ENCODE data around the gene ANKH.
"Not testable (repeated sequence)": the region's sequence is repeated elsewhere in the genome, so short reads cannot be mapped to it uniquely, and the experiment has no call there.

ANKH gene

GRCh38 chr5:14801792-14802191 lies 69.8 kb downstream of the ANKH start:
- H3K27ac ChIP-seq, result no peak overlapping the region
- H3K4me3 ChIP-seq, result no peak overlapping the region

GRCh38 chr5:14797385-14797784 lies 74.2 kb downstream of the ANKH start:
- H3K9ac ChIP-seq, H3K27me3 ChIP-seq, H3K27ac ChIP-seq, H3K4me3 ChIP-seq, H3K4me2 ChIP-seq, H4K20me1 ChIP-seq, H3K9me3 ChIP-seq: not testable (repeated sequence)
- H3K4me1 ChIP-seq, result peaks cover 21% of the 10 kb centered on the region
- peaks cover 37% of the 10 kb centered on the region for H3K36me3 ChIP-seq

More at GRCh38 chr5:14801792-14802191, 69.8 kb downstream of the ANKH start:
- H3K9me3 ChIP-seq, result no peaks in the 10 kb centered on the region
- H3K4me1 ChIP-seq, result peaks cover 12% of the 10 kb centered on the region
- H3K36me3 ChIP-seq, result peaks cover 41% of the 10 kb centered on the region
- no peaks in the 10 kb centered on the region for H3K27me3 ChIP-seq
- no peak overlapping the region for H3K9ac ChIP-seq
- no peak for TF ChIP-seq Cebpa-rat (IDR thresholded peaks at IDR 0.05)
- H4K20me1 ChIP-seq, result peaks cover 9% of the 10 kb centered on the region; the same call in 1 of the 2 replicates
- H3K4me2 ChIP-seq, result no peak overlapping the region; the same call in 1 of the 2 replicates

GRCh38 chr5:14794583-14795230 lies 76.9 kb downstream of the ANKH start:
- no peak overlapping the region for H3K27ac ChIP-seq

GRCh38 chr5:14793851-14794250 lies 77.7 kb downstream of the ANKH start:
- H3K9me3 ChIP-seq, result no peaks in the 10 kb centered on the region
- H3K4me3 ChIP-seq, result no peak overlapping the region
- H3K9ac ChIP-seq, result no peak overlapping the region
- H3K4me1 ChIP-seq, result peaks cover 21% of the 10 kb centered on the region
- H3K27ac ChIP-seq, result no peak overlapping the region
- H4K20me1 ChIP-seq, result 0 out of 2 replicates have a peak, but pooled peaks cover 5% of the 10 kb centered on the region
- H3K27me3 ChIP-seq, result no peaks in the 10 kb centered on the region
- peaks cover 45% of the 10 kb centered on the region for H3K36me3 ChIP-seq
- no peak overlapping the region for H3K4me2 ChIP-seq
- TF ChIP-seq Cebpa-rat (IDR thresholded peaks at IDR 0.05), result no peak

More at GRCh38 chr5:14794583-14795230, 76.9 kb downstream of the ANKH start:
- TF ChIP-seq Cebpa-rat (IDR thresholded peaks at IDR 0.05), result no peak
- Histone ChIP-seq H3K4me1 (peaks cover 21% of the 10 kb centered on the region), H3K27me3 (no peaks in the 10 kb centered on the region), H4K20me1 (0 out of 2 replicates have a peak, but pooled peaks cover 5% of the 10 kb centered on the region), H3K9me3 (no peaks in the 10 kb centered on the region), H3K4me2 (no peak overlapping the region), H3K36me3 (peaks cover 50% of the 10 kb centered on the region), H3K9ac (no peak overlapping the region), H3K4me3 (no peak overlapping the region)

GRCh38 chr5:14790911-14791310 lies 80.7 kb downstream of the ANKH start:
- TF ChIP-seq Cebpa-rat (IDR thresholded peaks at IDR 0.05), result no peak
- no peaks in the 10 kb centered on the region for H3K9me3 ChIP-seq
- peaks cover 21% of the 10 kb centered on the region for H3K4me1 ChIP-seq
- H4K20me1 ChIP-seq, result 0 out of 2 replicates have a peak, but pooled peaks cover 14% of the 10 kb centered on the region
- H3K4me3 ChIP-seq, result no peak overlapping the region
- no peak overlapping the region for H3K4me2 ChIP-seq
- no peak overlapping the region for H3K9ac ChIP-seq
- no peaks in the 10 kb centered on the region for H3K27me3 ChIP-seq
- H3K27ac ChIP-seq, result no peak overlapping the region
- H3K36me3 ChIP-seq, result peaks cover 39% of the 10 kb centered on the region

- Histone ChIP-seq H3K9ac (no peak overlapping the region), H3K4me2 (0 out of 2 replicates have a peak overlapping the region, but pooled peaks have one; percentile 9), H4K20me1 (0 out of 2 replicates have a peak, but pooled peaks cover 14% of the 10 kb centered on the region), H3K36me3 (peaks cover 39% of the 10 kb centered on the region), H3K4me1 (peaks cover 21% of the 10 kb centered on the region), H3K9me3 (no peaks in the 10 kb centered on the region), H3K4me3 (no peak overlapping the region), H3K27me3 (no peaks in the 10 kb centered on the region), H3K27ac (no peak overlapping the region)
- TF ChIP-seq Cebpa-rat (IDR thresholded peaks at IDR 0.05), result no peak
Measured at GRCh38 chr5:14790220-14790619, 81.4 kb downstream of the ANKH start.

GRCh38 chr5:14787801-14788579 lies 83.6 kb downstream of the ANKH start:
- Histone ChIP-seq H3K4me2 (no peak overlapping the region), H3K9me3 (0 out of 2 replicates have a peak, but pooled peaks cover 4% of the 10 kb centered on the region), H3K4me1 (peaks cover 11% of the 10 kb centered on the region), H3K9ac (no peak overlapping the region), H4K20me1 (0 out of 2 replicates have a peak, but pooled peaks cover 9% of the 10 kb centered on the region), H3K27me3 (no peaks in the 10 kb centered on the region), H3K36me3 (peaks cover 36% of the 10 kb centered on the region), H3K27ac (no peak overlapping the region), H3K4me3 (no peak overlapping the region)
- TF ChIP-seq Cebpa-rat (IDR thresholded peaks at IDR 0.05), result no peak

- Histone ChIP-seq H3K36me3 (peaks cover 27% of the 10 kb centered on the region; the same call in 1 of the 2 replicates), H3K27me3 (no peaks in the 10 kb centered on the region), H3K27ac (no peak overlapping the region), H3K4me2 (no peak overlapping the region), H3K9ac (no peak overlapping the region), H4K20me1 (0 out of 2 replicates have a peak, but pooled peaks cover 9% of the 10 kb centered on the region), H3K4me1 (peaks cover 14% of the 10 kb centered on the region), H3K9me3 (0 out of 2 replicates have a peak, but pooled peaks cover 4% of the 10 kb centered on the region), H3K4me3 (no peak overlapping the region)
- no peak for TF ChIP-seq Cebpa-rat (IDR thresholded peaks at IDR 0.05)
Measured at GRCh38 chr5:14783691-14784090, 87.9 kb downstream of the ANKH start.

GRCh38 chr5:14782591-14782990 lies 89.0 kb downstream of the ANKH start:
- peaks cover 26% of the 10 kb centered on the region; the same call in 1 of the 2 replicates for H3K36me3 ChIP-seq
- H3K27ac ChIP-seq, result no peak overlapping the region
- H3K9ac ChIP-seq, result no peak overlapping the region
- 0 out of 2 replicates have a peak, but pooled peaks cover 4% of the 10 kb centered on the region for H3K9me3 ChIP-seq
- no peaks in the 10 kb centered on the region for H3K27me3 ChIP-seq
- 0 out of 2 replicates have a peak, but pooled peaks cover 5% of the 10 kb centered on the region for H4K20me1 ChIP-seq
- no peak overlapping the region for H3K4me3 ChIP-seq
- TF ChIP-seq Cebpa-rat (IDR thresholded peaks at IDR 0.05), result 0 out of 2 replicates have a peak, but pooled peaks have one; percentile 42
- H3K4me2 ChIP-seq, result no peak overlapping the region
- H3K4me1 ChIP-seq, result peaks cover 14% of the 10 kb centered on the region

Data from BLaER1 (cell line).